ENCODE results near the gene PGM1.
"Not testable (repeated sequence)": the region's sequence is repeated elsewhere in the genome, so short reads cannot be mapped to it uniquely, and the experiment has no call there.

Gene PGM1

DNA sequence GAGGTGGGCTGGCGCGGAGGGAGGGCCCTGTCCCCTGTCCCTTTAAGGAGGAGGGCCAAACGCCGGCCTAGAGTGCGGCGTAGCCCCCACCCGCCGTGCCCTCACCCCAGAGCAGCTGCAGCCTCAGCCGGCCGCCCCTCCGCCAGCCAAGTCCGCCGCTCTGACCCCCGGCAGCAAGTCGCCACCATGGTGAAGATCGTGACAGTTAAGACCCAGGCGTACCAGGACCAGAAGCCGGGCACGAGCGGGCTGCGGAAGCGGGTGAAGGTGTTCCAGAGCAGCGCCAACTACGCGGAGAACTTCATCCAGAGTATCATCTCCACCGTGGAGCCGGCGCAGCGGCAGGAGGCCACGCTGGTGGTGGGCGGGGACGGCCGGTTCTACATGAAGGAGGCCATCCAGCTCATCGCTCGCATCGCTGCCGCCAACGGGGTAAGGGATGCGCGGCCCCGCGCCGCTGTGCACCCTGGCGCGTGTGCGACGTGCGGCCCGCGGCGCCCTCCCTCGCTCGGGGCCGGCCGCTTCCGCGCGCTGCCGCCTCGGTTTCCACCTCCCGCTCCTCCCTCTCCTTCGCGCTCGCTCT lies at the start of gene PGM1:
Gene PGM1 (plus strand): TSS at position 109 of the 583 bp plus-strand sequence. CDS start 78 bp downstream, at position 187.
- DNase-seq (ENCODE audit: low spot score) = peak; percentile 40

DNA sequence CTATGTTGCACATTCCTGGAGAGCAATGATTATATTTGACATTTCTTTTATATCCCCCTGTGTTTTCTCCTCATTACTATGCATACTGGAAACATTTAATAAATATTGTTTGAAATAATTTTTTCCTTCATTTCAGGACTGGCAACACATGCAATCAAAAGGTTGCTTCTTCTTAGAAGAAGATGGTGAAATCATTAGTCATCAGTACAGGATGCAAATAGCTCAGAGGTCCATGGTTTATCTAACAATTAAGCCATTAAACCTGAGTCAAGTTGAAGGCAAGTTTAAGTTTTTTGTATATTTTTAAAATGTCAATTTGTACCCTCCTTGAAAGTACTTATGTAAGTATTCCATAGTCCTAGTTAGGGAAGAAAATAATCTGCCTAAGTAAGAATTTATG lies 47.4 kb upstream of the PGM1 start:
- no peak for DNase-seq (ENCODE audit: low spot score)

DNA sequence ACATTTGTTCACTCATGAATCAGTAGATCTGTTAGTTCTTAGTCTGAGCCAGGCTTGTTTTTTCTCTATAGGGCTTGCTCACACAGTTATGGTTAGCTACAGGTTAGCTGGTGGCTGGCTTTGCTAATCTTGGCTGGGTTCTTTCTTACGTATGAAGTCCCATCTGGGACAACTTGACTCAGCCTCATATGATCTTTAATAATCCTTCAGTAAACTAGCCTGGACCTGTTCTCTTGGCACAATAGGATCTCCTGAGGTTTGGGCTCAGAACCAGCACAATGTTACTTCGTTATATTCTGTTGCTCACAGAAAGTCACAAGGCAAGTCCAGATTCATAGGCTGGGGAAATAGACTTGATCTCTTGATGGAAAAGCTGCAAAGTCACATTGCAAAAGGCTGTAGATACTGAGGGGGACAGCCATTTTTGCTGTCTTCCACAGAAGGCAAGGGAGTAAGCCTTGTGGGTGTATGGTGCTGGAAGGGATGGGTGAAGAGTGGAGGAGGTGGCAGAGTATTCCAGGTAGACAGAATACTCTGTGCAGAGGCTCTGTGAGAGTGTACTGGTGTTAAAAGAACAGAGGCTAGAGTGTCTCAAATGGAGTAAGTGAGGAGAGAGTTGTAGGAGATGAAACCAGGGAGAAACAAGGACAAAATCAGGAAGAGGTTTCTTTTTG lies 45.5 kb upstream of the PGM1 start:
- no peak for DNase-seq (ENCODE audit: low spot score)

DNA sequence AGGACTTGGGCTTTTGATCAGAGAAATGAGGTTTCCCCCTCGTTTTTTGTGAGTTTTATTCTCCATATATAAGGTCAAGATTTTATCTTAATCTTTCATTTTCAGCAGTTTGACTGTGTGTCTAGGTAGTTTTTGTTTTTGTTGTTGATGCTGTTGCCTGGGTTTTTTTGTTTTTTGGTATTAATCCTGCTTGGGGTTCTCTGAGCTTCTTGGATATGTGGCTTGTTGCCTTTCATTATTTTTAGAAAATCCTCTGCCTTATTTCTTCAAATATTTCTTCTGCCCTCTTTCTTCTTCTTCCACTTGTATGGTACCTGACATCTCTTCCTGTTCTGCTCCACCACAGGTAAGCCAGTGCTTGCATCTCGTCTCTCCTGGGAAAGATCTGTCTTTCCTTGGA lies 44.9 kb upstream of the PGM1 start:
- DNase-seq (ENCODE audit: low spot score) = no peak

GRCh38 chr1:63548877-63549276 lies 44.3 kb upstream of the PGM1 start:
- DNase-seq (ENCODE audit: low spot score) = no peak

- no peak for DNase-seq (ENCODE audit: low spot score)
These were observed 37.7 kb upstream of the PGM1 start for GRCh38 chr1:63555480-63555879.

GRCh38 chr1:63557365-63557987 lies 35.7 kb upstream of the PGM1 start:
- peak; percentile 16 for DNase-seq (ENCODE audit: low spot score)

DNA sequence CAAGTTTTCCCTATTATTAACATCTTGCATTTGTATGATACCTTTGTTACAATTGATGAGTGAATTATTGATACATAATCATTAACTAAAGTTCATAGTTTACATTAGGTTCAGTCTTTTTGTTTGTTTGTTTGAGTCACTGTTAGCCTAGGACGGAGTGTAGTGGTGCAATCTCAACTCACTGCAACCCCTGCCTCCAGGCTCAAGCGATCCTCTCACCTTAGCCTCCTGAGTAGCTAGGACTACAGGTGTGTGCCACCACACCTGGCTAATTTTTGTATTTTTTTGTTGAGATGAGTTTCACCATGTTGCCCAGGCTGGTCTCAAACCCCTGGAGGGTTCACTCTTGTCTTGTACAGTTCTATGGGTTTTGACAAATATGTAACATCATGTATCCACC lies 33.9 kb upstream of the PGM1 start:
- no peak for DNase-seq (ENCODE audit: low spot score)

DNA sequence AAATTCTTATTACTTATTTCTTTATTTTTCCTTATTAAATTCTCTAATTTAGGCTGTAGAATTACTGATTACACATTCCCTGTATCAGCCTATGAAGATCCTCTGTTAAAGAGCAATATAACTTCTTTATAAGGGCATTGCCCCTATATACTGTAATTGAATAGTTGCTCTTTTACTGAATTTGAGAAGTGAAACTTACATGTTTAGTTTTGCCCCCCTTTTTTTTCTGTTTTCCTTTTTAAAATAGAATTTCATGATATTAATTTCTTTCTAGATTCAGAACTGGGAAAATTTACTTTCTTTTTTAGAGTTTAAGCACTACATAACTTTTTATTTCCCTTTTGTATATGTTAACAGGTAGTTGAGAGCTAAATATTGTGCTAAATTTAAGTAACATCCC lies 29.5 kb upstream of the PGM1 start:
- no peak for DNase-seq (ENCODE audit: low spot score)

- DNase-seq (ENCODE audit: low spot score) = no peak
These were observed 24.1 kb upstream of the PGM1 start for GRCh38 chr1:63569068-63569467.

DNA sequence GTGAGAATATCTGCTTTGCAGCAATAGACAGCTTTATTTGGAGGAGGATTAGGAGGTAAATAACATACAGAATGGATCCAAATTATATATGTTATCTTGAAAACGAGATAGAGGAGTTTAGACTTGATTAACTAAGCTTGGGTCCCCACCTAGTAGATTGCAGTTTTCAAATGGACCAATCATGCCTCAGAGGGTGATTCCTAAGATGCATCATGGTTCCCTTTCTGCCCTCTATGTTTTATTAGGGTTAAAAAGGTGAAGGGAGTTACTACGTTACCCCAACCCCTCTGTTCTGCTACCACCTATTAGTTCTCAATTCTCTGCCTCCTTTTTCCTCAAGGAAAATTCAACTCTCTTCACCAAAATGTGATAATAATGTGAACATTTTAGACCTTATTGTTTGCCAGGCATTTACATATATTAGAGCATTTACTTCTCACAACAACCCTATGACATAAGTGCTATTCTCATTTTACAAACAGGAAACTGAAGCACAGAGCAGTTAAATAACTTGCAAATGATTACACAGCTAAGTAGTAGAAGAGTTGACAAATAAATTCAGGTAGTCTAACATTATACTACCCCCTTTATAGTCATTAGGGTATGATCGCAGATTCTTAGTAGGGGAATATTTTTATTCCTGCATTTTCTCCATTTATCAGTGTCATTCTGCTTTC lies 23.4 kb upstream of the PGM1 start:
- no peak for DNase-seq (ENCODE audit: low spot score)

DNA sequence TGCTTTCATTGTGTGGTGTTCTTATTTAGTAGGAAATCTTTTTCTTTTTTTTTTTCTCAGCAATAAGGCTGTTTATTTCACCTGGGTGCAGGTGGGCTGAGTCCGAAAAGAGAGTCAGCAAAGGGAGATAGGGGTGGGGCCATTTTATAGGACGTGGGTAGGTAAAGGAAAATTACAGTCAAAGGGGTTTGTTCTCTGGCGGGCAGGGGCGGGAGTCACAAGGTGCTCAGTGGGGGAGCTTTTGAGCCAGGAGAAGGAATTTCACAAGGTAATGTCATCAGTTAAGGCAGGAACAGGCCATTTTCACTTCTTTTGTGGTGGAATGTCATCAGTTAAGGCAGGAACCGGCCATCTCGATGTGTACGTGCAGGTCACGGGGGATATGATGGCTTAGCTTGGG lies 20.5 kb upstream of the PGM1 start:
- DNase-seq (ENCODE audit: low spot score) = not testable (repeated sequence)

GRCh38 chr1:63574203-63574796 lies 18.9 kb upstream of the PGM1 start:
- not testable (repeated sequence) for DNase-seq (ENCODE audit: low spot score)

DNA sequence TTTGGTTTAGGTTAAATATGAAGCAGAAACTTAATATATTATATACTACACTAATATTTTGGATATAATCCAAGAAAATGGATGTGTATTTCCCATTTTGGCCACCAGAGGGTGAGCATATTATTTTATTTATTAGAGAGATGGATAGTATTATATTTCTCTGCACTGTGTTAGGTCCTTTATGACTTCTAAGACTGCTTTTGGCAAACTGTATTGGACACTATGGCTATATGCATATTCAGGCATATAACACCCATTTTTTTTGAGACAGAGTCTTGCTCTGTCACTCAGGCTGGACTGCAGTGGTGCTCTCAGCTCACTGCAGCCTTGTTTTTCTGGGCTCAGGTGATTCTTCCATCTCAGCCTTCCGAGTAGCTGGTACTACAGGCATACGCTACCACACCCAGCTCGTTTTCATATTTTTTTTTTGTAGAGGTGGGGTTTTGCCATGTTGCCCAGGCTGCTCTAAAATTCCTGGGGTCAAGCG lies 17.8 kb upstream of the PGM1 start:
- peak; percentile 41 for DNase-seq (ENCODE audit: low spot score)

DNA sequence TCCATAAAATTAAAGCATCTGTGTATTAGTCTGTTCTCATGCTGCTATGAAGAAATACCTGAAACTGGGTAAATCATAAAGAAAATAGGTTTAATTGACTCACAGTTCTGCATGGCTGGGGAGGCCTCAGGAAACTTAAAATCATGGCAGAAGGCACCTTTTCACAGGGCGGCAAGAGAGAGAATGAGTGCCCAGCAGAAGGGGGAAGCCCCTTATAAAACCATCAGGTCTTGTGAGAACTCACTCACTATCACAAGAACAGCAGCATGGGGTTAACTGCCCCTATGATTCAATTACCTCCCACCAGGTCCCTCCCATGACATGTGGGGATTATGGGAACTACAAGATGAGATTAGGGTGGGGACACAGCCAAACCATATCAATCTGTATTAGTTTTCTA lies 6.9 kb upstream of the PGM1 start:
- not testable (repeated sequence) for DNase-seq (ENCODE audit: low spot score)

GRCh38 chr1:63590166-63590560 lies 3.0 kb upstream of the PGM1 start:
- no peak for DNase-seq (ENCODE audit: low spot score)

GRCh38 chr1:63592536-63593302 lies 492 bp upstream of the PGM1 start:
- DNase-seq (ENCODE audit: low spot score) = no peak

DNA sequence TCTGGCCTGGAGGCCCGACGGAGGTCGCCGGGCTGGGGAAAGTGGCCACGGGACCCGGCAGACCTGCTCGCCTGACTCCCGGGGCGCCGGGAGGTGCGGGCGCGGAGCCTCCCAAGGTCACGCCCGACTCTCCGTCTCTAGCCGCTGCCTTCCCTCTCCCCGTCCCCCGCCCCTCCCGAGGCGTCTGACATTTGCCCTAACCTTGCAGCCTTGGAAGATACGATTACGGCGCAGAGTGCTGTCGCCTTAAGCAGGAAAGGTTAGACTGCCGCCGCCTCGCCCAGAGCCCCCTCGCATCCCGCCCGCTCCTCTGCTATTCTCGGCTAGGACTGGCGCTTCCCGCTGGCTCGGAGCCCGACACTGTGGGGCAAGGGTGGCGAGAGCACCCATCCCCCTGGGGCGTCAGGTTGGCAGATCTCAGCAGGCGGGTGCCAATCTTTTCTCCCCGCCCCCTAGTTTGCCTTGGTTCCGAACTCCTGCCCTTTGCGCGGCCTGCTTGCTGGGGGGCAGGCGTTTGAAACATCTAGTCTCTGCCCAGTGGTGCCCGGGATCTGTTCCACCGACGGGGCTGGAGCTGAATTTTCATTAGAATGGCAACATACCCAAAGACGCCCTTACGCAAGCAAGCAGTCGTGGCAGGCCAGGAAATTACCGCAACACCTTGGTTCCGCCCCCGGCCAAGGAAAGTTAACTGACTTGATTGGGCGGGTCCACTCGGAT lies 835 bp downstream of the PGM1 start:
- peak; percentile 12 for DNase-seq (ENCODE audit: low spot score)

- DNase-seq (ENCODE audit: low spot score) = no peak
These were observed 2.2 kb downstream of the PGM1 start for GRCh38 chr1:63595435-63595834.

- no peak for DNase-seq (ENCODE audit: low spot score)
These were observed 6.6 kb downstream of the PGM1 start for GRCh38 chr1:63599799-63600198.

- DNase-seq (ENCODE audit: low spot score) = no peak
These were observed 7.0 kb downstream of the PGM1 start for GRCh38 chr1:63600248-63600647.

Measured in kidney capillary endothelial cell (primary cell).